HG03159 (cell line): Measurements from ENCODE around the gene TSPAN12.

ENCODE experiments used
- ATAC-seq: cut with Tn5 transposase; IDR thresholded peaks from one replicate; pipeline ENCODE4 v1.9.1; 2021; ENCODE audit warnings: mild to moderate bottlenecking, moderate library complexity; ENCODE audit not compliant: unreplicated experiment

TSPAN12 gene

GRCh38 chr7:120770206-120770605, 87.7 kb downstream of the TSPAN12 start:
- no peak for ATAC-seq

GRCh38 chr7:120760851-120761250, 97.1 kb downstream of the TSPAN12 start:
- ATAC-seq = no peak

GRCh38 chr7:120760050-120760449, 97.9 kb downstream of the TSPAN12 start:
- ATAC-seq = peak; percentile 46

- ATAC-seq = no peak
Measured at GRCh38 chr7:120743128-120743527, 114.8 kb downstream of the TSPAN12 start.

GRCh38 chr7:120742372-120742771, 115.6 kb downstream of the TSPAN12 start:
- no peak for ATAC-seq

GRCh38 chr7:120741371-120742042, 116.4 kb downstream of the TSPAN12 start:
- ATAC-seq = no peak

- no peak for ATAC-seq
Measured at GRCh38 chr7:120740348-120740747, 117.6 kb downstream of the TSPAN12 start.

GRCh38 chr7:120738816-120739215, 119.1 kb downstream of the TSPAN12 start:
- ATAC-seq = no peak
